ENCODE data around the gene SLC35D1. TPM values are rescaled to one million over a fixed set of nuclear protein-coding genes. Genes with fewer than 3 reads are reported as not detected.

Gene SLC35D1
- total and polyA plus RNA-seq, 9 of the 15 experiments (the other 6 are each of a cell fraction or from before 2014, with no cell fraction given) = 2.3 to 10.4 (median 6.4) TPM

DNA sequence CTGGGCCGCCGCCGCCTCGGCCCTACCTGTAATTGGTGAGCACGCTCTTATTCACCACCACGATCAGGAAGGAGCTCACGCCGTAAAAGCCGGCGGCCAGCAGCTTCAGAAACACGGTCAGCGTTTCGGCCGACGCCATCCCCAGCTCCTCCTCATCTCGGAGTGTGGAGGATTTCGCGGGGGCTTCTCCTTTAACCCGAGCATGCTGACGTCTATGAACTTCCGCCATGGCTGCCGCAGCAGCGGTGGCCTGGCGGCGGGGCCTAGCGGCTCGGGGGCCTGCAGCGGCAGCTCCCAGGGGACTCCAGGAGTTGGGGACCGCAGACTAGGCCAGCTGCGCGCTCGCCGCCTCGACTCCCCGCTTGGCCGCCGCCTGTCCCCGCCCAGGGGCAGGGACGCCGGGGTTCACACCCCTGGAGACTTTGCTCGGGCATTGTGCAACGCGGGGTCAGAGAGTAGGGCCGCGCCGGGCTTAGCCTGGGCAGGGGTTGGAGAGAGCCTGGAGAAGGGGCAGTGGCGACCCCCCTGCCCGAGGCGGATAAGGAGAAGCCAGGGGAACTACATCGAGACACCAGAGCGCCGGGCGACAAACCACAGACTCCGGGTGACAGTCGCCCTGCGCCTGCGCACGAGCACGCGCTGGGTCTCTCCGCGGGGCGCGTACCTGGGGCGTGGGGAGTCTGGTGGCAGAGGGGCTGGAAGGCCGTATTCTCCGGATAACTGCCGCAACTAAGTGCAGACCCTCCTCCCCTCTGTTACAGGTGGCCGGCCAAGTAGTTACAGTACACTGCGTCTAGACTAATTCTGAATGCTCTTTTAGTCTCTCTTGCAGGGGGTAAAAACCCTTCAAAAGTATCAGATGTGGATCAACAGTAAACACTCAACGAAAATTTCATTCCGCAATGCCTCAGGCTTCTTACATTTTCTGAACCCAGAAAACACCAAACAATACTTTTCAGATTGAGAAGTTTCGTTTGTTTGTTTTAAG, at the start of gene SLC35D1 (continued):
- TF ChIP-seq GATAD2B (IDR thresholded peaks at IDR 0.05; ENCODE audit: borderline replicate concordance) = no peak; the same call in 1 of the 2 replicates
- TF ChIP-seq, protein P1, sequence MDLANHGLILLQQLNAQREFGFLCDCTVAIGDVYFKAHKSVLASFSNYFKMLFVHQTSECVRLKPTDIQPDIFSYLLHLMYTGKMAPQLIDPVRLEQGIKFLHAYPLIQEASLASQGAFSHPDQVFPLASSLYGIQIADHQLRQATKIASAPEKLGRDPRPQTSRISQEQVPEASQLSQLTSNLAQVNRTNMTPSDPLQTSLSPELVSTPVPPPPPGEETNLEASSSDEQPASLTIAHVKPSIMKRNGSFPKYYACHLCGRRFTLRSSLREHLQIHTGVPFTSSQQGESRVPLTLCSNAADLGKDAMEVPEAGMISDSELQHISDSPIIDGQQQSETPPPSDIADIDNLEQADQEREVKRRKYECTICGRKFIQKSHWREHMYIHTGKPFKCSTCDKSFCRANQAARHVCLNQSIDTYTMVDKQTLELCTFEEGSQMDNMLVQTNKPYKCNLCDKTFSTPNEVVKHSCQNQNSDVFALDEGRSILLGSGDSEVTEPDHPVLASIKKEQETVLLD (IDR thresholded peaks at IDR 0.05) = peak; percentile 94
- TF ChIP-seq, protein P2, sequence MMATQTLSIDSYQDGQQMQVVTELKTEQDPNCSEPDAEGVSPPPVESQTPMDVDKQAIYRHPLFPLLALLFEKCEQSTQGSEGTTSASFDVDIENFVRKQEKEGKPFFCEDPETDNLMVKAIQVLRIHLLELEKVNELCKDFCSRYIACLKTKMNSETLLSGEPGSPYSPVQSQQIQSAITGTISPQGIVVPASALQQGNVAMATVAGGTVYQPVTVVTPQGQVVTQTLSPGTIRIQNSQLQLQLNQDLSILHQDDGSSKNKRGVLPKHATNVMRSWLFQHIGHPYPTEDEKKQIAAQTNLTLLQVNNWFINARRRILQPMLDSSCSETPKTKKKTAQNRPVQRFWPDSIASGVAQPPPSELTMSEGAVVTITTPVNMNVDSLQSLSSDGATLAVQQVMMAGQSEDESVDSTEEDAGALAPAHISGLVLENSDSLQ (IDR thresholded peaks at IDR 0.05) = no peak

DNA sequence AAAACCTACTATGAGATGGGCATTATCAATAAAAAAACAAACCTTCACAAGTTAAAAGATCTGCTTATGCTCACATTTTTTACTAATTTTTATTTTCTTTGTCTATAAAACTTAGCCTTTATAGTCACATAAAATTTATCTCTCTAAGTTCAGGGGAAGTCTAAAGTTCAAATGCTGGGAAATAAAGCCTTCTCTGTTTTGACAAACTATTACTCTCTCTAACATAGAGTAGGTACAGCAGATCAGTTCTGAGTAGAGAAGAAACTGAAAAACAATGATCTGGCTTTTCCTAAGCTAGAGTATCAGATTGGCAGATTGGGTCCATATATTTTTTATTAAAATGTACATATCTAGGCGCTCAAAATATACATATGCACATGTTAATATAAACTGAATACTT, 49.6 kb upstream of the SLC35D1 start:
- DNase-seq (ENCODE audit: extremely low read depth in 1 of 4, low spot score in 3 of 4) (no peak), ATAC-seq (no peak), FAIRE-seq (no peak)
- intact Hi-C loops (cut with micrococcal nuclease) = loop anchor here (5.0 kb wide), 1 partner anchor 39 kb away; no protein-coding TSS in a partner anchor
- no peak for TF ChIP-seq HDAC1 (IDR thresholded peaks at IDR 0.05)
- no peak for TF ChIP-seq NR3C1 (CRISPR knock-in tag; IDR thresholded peaks at IDR 0.05)
- no peak for TF ChIP-seq FOXP1 (CRISPR knock-in tag; IDR thresholded peaks at IDR 0.05)
- H3K36me3 ChIP-seq (ENCODE audit: control insufficient read depth, insufficient read depth, low read length) = no peaks in the 10 kb centered on the region
- in situ Hi-C loops (cut with MboI) = no loop called here
- H3K9me3 ChIP-seq (replicated peaks; ENCODE audit: control insufficient read depth, insufficient read depth, low read depth, low read length) = no peaks in the 10 kb centered on the region
- H3K79me2 ChIP-seq (ENCODE audit: control insufficient read depth, insufficient read depth, low read length) = no peaks in the 10 kb centered on the region
- no peaks in the 10 kb centered on the region for H3K27me3 ChIP-seq (ENCODE audit: control insufficient read depth in 2 of 2, insufficient read depth in 2 of 2, low read length in 2 of 2)
- peaks cover 0 to 9% of the 10 kb centered on the region in 2 experiments; a peak in 2 of 5 replicates for H3K4me1 ChIP-seq (replicated peaks in 1 of 2; ENCODE audit: control insufficient read depth in 2 of 2, insufficient read depth in 2 of 2, low read length in 2 of 2)
- WGBS (ENCODE audit: insufficient coverage, low coverage, missing lambda C conversion rate) = 39% methylated on average over 1 of the region's 1 CpG
- H3K4me2 ChIP-seq (ENCODE audit: insufficient read depth, low read length) = no peak overlapping the region
- ChIA-PET POLR2A (no interaction called here), CTCF (ENCODE audit: low intra/inter-chr PET ratio) (no interaction called here)
- no peak overlapping the region for H2AFZ ChIP-seq (ENCODE audit: low read depth, low read length)
- no peaks in the 10 kb centered on the region for H4K20me1 ChIP-seq (replicated peaks; ENCODE audit: control insufficient read depth, insufficient read depth, low read length)
- no peak overlapping the region for H3K27ac ChIP-seq (ENCODE audit: extremely low read depth, low read depth, low read length)
- BruUV-seq (replicated peaks) = no TSS peak
- H3K9me1 ChIP-seq (ENCODE audit: control insufficient read depth, insufficient read depth, low read length) = no peaks in the 10 kb centered on the region
- H3K9ac ChIP-seq (ENCODE audit: insufficient read depth in 1 of 2, low read depth in 2 of 2, low read length in 2 of 2) = no peak overlapping the region
- no peak overlapping the region for H3K4me3 ChIP-seq
